ENCODE results near the gene ZMYND12.

The ZMYND12 gene

GRCh38 chr1:42392967-42393848 lies 62.6 kb downstream of the ZMYND12 start:
- TF ChIP-seq CTCF (conservative IDR thresholded peaks at IDR 0.05) (no peak), ZFX (IDR thresholded peaks at IDR 0.05) (no peak)
- H3K27ac ChIP-seq, result no peak overlapping the region

GRCh38 chr1:42392255-42392654 lies 63.6 kb downstream of the ZMYND12 start:
- no peak for TF ChIP-seq ZFX (IDR thresholded peaks at IDR 0.05)
- TF ChIP-seq CTCF (conservative IDR thresholded peaks at IDR 0.05), result no peak
- no peak overlapping the region for H3K27ac ChIP-seq

GRCh38 chr1:42386051-42386450 lies 69.8 kb downstream of the ZMYND12 start:
- TF ChIP-seq CTCF (conservative IDR thresholded peaks at IDR 0.05), result no peak
- no peak for TF ChIP-seq ZFX (IDR thresholded peaks at IDR 0.05)
- no peak overlapping the region for H3K27ac ChIP-seq

GRCh38 chr1:42385283-42385682 lies 70.5 kb downstream of the ZMYND12 start:
- no peak for TF ChIP-seq ZFX (IDR thresholded peaks at IDR 0.05)
- TF ChIP-seq CTCF (conservative IDR thresholded peaks at IDR 0.05), result no peak

GRCh38 chr1:42381280-42381673 lies 74.5 kb downstream of the ZMYND12 start:
- TF ChIP-seq CTCF (conservative IDR thresholded peaks at IDR 0.05) (no peak), ZFX (IDR thresholded peaks at IDR 0.05) (no peak)

More at GRCh38 chr1:42385283-42385682, 70.5 kb downstream of the ZMYND12 start:
- H3K27ac ChIP-seq, result no peak overlapping the region

GRCh38 chr1:42380586-42381279 lies 75.1 kb downstream of the ZMYND12 start, which contains the start of gene RIMKLA:
Gene RIMKLA, plus strand, starts transcription at chr1:42380792. Its CDS starts 143 bp downstream, at chr1:42380935.
- peak within 1 kb of the TSS; percentile 59 for H3K27ac ChIP-seq
- TF ChIP-seq ZFX (IDR thresholded peaks at IDR 0.05) (peak; percentile 35; the same call in 1 of the 2 replicates), CTCF (conservative IDR thresholded peaks at IDR 0.05) (peak; percentile 11)

More at GRCh38 chr1:42381280-42381673, 74.5 kb downstream of the ZMYND12 start:
- peak overlapping the region; percentile 59 for H3K27ac ChIP-seq

Data from C4-2B (cell line).